Coronary artery (tissue), 2 donors: ENCODE data around the gene OPHN1.

ENCODE experiments used
- DNase-seq: peaks from one replicate; pipeline ENCODE4 v3.0.0-alpha.2; 2017; ENCODE audit warnings: low spot score
- H3K27ac ChIP-seq, 2 donors: fragments of 200-600 bp; sonication (generic); one replicate each; pipeline ENCODE4 v1.5.1; 2016 to 2019
- H3K4me3 ChIP-seq: fragments of 200-600 bp; sonication (generic); 2 replicates; pipeline ENCODE4 v1.5.1; 2016; ENCODE audit warnings: mild to moderate bottlenecking, moderate library complexity
- CTCF ChIP-seq: fragments of 200-600 bp; sonication (generic); IDR thresholded peaks from one replicate; pipeline ENCODE4 v1.5.1; 2019; ENCODE audit warnings: antibody characterized with exemption

Gene OPHN1

GRCh38 chrX:68439341-68439740 is 6.0 kb upstream of the OPHN1 start:
- TF ChIP-seq CTCF, result no peak
- Histone ChIP-seq H3K27ac (no peak overlapping the region), H3K4me3 (no peak overlapping the region)
- DNase-seq, result no peak

GRCh38 chrX:68438575-68438974 is 5.3 kb upstream of the OPHN1 start:
- no peak for DNase-seq
- Histone ChIP-seq H3K27ac (no peak overlapping the region), H3K4me3 (no peak overlapping the region)
- no peak for TF ChIP-seq CTCF

DNA sequence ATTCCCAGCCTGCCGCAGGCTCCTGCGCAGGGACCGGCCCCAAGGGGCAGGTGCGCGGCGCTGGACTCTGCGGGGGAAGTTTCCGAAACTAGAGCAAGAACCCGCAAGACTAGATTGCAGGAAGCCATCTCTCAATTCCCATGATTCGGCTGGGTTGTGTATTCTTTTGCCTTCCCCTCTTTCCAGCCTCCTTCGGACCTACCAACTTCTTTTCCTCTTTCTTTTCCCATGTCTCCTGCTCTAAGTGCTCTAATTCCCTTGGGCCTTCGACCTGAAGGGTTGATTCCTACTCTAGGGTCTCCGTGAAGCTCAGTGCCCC is 645 bp upstream of the OPHN1 start:
- H3K4me3 ChIP-seq, result peak overlapping the region; percentile 75
- no peak for DNase-seq
- H3K27ac ChIP-seq, result peak overlapping the region; percentile 54 to 86
- no peak for TF ChIP-seq CTCF

- no peak for DNase-seq
- Histone ChIP-seq H3K4me3 (peak overlapping the region; percentile 75), H3K27ac (peak overlapping the region; percentile 54 to 86)
- no peak for TF ChIP-seq CTCF
Measured at GRCh38 chrX:68432648-68433047, 647 bp downstream of the OPHN1 start.

DNA sequence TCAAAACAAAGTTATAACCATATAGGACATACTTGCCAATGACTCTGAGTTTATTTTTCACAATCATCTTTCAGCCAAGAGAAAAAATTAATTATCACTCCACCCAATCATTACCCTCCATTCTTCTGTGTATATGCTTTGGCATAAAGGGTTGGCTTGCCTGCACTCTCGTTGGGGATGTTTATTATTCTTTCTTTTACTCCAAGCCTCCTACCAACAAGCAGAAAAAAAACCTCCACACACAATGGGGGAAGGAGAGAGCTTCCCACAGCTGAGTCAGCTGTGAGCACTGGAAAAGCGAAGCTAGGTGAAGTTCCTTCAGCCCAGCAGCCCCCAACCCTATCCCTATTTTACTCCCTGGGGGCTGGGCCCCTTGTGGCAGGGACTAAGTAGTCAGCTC is 1.5 kb downstream of the OPHN1 start:
- peak overlapping the region; percentile 75 for H3K4me3 ChIP-seq

DNA sequence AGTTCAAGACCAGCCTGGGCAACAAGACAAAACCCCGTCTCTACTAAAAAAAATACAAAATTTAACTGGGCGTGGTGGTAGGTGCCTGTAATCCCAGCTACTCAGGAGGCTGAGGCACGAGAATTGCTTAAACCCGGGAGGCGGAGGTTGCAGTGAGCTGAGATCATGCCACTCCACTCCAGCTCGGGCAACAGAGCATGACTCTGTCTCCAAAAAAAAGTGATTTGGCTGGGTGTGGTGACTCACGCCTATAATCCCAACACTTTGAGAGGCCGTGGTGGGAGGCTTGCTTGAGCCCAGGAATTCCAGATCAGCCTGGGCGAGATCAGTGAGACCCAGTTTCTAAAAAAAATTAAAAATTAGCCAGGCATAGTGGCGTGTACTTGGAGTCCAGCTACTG is 4.1 kb downstream of the OPHN1 start:
- TF ChIP-seq CTCF, result no peak
- no peak for DNase-seq
- H3K4me3 ChIP-seq, result no peak overlapping the region
- H3K27ac ChIP-seq, result no peak overlapping the region

More for the DNA sequence above, 1.5 kb downstream of the OPHN1 start:
- DNase-seq, result no peak
- peak overlapping the region in 1 of 2 donors; percentile 86 for H3K27ac ChIP-seq
- no peak for TF ChIP-seq CTCF

DNA sequence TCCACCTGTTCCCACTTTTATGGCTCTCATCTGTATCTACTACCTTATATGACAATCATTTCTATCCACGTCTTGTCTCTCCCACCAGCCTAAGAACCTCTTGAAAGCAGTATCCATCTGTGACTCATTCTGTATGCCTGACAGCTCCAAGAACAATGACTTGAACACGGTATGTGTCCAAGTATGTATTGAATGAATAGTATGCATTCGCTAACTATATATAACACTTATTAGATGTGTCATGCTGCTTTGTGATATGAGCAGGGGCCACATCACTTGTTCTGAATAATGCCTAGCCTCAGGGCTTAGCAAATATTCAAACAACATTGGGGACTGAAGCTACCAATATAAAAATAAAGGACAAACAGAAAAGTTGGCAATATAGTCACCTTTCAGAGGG is 4.9 kb downstream of the OPHN1 start:
- DNase-seq, result no peak
- Histone ChIP-seq H3K27ac (no peak overlapping the region), H3K4me3 (no peak overlapping the region)
- TF ChIP-seq CTCF, result no peak
